SK-N-SH (cell line): Measurements from ENCODE around the gene ORMDL3. TPM values are rescaled to one million over a fixed set of nuclear protein-coding genes. Genes with fewer than 3 reads are reported as not detected.

Experiments
- CTCF ChIA-PET: fragments of 300-600, 350-600 bp; formaldehyde crosslinking; extraction: SDS; loops from one replicate; lab custom pipeline; 2021; lab: Yijun Ruan, JAX
- POLR2A ChIA-PET: fragments of 350-600 bp; sonication (Branson Sonifier 250); formaldehyde crosslinking; extraction: SDS; loops from one replicate; lab custom pipeline; 2020; ENCODE audit warnings: antibody characterized with exemption, inconsistent platforms; lab: Yijun Ruan, JAX
- DNase-seq: peaks from one replicate; pipeline ENCODE4 v3.0.0; 2012
- H2AFZ ChIP-seq: fragments of 200-600 bp; sonication (generic); 2 replicates; pipeline ENCODE4 v1.8.1; 2016; ENCODE audit warnings: antibody characterized with exemption, mild to moderate bottlenecking, low read depth
- H3F3A ChIP-seq: fragments of 200-600 bp; sonication (generic); replicated peaks from 2 replicates; pipeline ENCODE3; 2016; ENCODE audit warnings: antibody characterized with exemption, mild to moderate bottlenecking; ENCODE audit not compliant: insufficient read depth
- H3K27ac ChIP-seq, 2 experiments: fragments of 200-500 bp in 1 of 2; fragments of 200-600 bp in 1 of 2; sonication (Bioruptor generic) in 1 of 2; sonication (generic), shearing (Covaris generic) in 1 of 2; 2 replicates each; pipeline versions ENCODE4 v1.5.1 to v1.6.1; 2014 to 2016; ENCODE audit warnings: low read depth in 2 of 2, inconsistent platforms in 1 of 2, low read length in 1 of 2, mild to moderate bottlenecking in 1 of 2, mixed read lengths in 1 of 2
- H3K27me3 ChIP-seq: fragments of 200-600 bp; sonication (generic), shearing (Covaris generic); 2 replicates; pipeline ENCODE4 v1.6.1; 2016; ENCODE audit warnings: mixed run types; ENCODE audit not compliant: insufficient read depth
- H3K36me3 ChIP-seq, 2 experiments: fragments of 200-500 bp in 1 of 2; fragments of 200-600 bp in 1 of 2; sonication (Bioruptor generic) in 1 of 2; sonication (generic) in 1 of 2; replicated peaks in 1 of 2; 2 replicates each; pipeline versions ENCODE3 to v1.5.1; 2014 to 2016; ENCODE audit warnings: low read length in 1 of 2, mild to moderate bottlenecking in 1 of 2; ENCODE audit not compliant: insufficient read depth in 2 of 2, control insufficient read depth in 1 of 2
- H3K4me1 ChIP-seq, 2 experiments: fragments of 200-500 bp in 1 of 2; fragments of 200-600 bp in 1 of 2; sonication (Bioruptor generic) in 1 of 2; sonication (generic), shearing (Covaris generic) in 1 of 2; 2 replicates each; pipeline versions ENCODE4 v1.5.1 to v1.6.1; 2014 to 2016; ENCODE audit warnings: low read depth in 1 of 2, low read length in 1 of 2, mixed run types in 1 of 2; ENCODE audit not compliant: insufficient read depth in 2 of 2, control insufficient read depth in 1 of 2
- H3K4me2 ChIP-seq: fragments of 200-600 bp; sonication (generic), shearing (Covaris generic); 2 replicates; pipeline ENCODE4 v1.6.1; 2017; ENCODE audit warnings: mixed run types
- H3K4me3 ChIP-seq, 2 experiments: fragments of 200-500 bp in 1 of 2; fragments of 200-600 bp in 1 of 2; sonication (Bioruptor generic) in 1 of 2; sonication (generic), shearing (Covaris generic) in 1 of 2; 2 replicates each; pipeline versions ENCODE4 v1.5.1 to v1.8.1; 2014 to 2016; ENCODE audit warnings: low read depth in 2 of 2, inconsistent platforms in 1 of 2, low read length in 1 of 2, mild to moderate bottlenecking in 1 of 2, mixed read lengths in 1 of 2, moderate library complexity in 1 of 2
- H3K79me2 ChIP-seq: fragments of 200-600 bp; sonication (generic); 2 replicates; pipeline ENCODE4 v1.8.1; 2017; ENCODE audit warnings: mild to moderate bottlenecking; ENCODE audit not compliant: insufficient read depth
- H3K9ac ChIP-seq: fragments of 200-600 bp; sonication (generic); 2 replicates; pipeline ENCODE4 v1.6.1; 2017; ENCODE audit warnings: mixed run types
- H3K9me2 ChIP-seq: fragments of 200-600 bp; sonication (generic); 2 replicates; pipeline ENCODE4 v1.6.1; 2017; ENCODE audit warnings: mixed run types
- H3K9me3 ChIP-seq: fragments of 200-600 bp; sonication (generic); 2 replicates; pipeline ENCODE4 v1.6.1; 2017; ENCODE audit warnings: mixed run types, mild to moderate bottlenecking, moderate library complexity
- H4K20me1 ChIP-seq: fragments of 200-600 bp; sonication (generic); 2 replicates; pipeline ENCODE4 v1.6.1; 2017; ENCODE audit warnings: mild to moderate bottlenecking, mixed run types; ENCODE audit not compliant: insufficient read depth
- ELF1 ChIP-seq: IDR thresholded peaks from 2 replicates; pipeline ENCODE4 v1.4.0; 2012
- EP300 ChIP-seq, 2 experiments: IDR thresholded peaks; 2 replicates each; pipeline versions ENCODE4 v1.4.0 to v1.6.1; 2012; ENCODE audit warnings: borderline replicate concordance in 1 of 2, low read depth in 1 of 2, low read length in 1 of 2
- EZH2phosphoT487 ChIP-seq: fragments of 200-600 bp; sonication (generic); IDR thresholded peaks from 2 replicates; pipeline ENCODE4 v1.6.1; 2017; ENCODE audit warnings: low read depth, mixed run types, mild to moderate bottlenecking, antibody characterized with exemption, moderate library complexity, borderline replicate concordance
- GATA2 ChIP-seq: sonication (generic); formaldehyde crosslinking; IDR thresholded peaks from 2 replicates; pipeline ENCODE4 v1.5.0; 2020; ENCODE audit warnings: mild to moderate bottlenecking, missing genetic modification reagents
- JUND ChIP-seq: IDR thresholded peaks from 2 replicates; pipeline ENCODE4 v1.4.0; 2012
- MXI1 ChIP-seq: IDR thresholded peaks from 2 replicates; pipeline ENCODE4 v1.6.1; 2012; ENCODE audit warnings: mild to moderate bottlenecking, low read depth, low read length, improper control_type of control experiment
- NFIC ChIP-seq: IDR thresholded peaks from 2 replicates; pipeline ENCODE4 v1.4.0; 2012; ENCODE audit warnings: borderline replicate concordance
- NRF1 ChIP-seq: IDR thresholded peaks from 2 replicates; pipeline ENCODE4 v1.6.1; 2012; ENCODE audit warnings: low read depth, mild to moderate bottlenecking, low read length
- RCOR1 ChIP-seq: fragments of 150-350 bp; IDR thresholded peaks from 2 replicates; pipeline ENCODE4 v1.6.1; 2017; ENCODE audit warnings: antibody characterized with exemption, low read length
- REST ChIP-seq: IDR thresholded peaks from 2 replicates; pipeline ENCODE4 v1.6.1; 2012; ENCODE audit warnings: mild to moderate bottlenecking, low read depth, low read length, moderate library complexity
- RFX5 ChIP-seq: IDR thresholded peaks from 2 replicates; pipeline ENCODE4 v1.6.1; 2012; ENCODE audit warnings: mild to moderate bottlenecking, improper control_type of control experiment, low read length
- RXRA ChIP-seq: IDR thresholded peaks from 2 replicates; pipeline ENCODE4 v1.4.0; 2012; ENCODE audit warnings: low read depth, mild to moderate bottlenecking, borderline replicate concordance
- SMC3 ChIP-seq: IDR thresholded peaks from 2 replicates; pipeline ENCODE4 v1.6.1; 2012; ENCODE audit warnings: low read depth, low read length, improper control_type of control experiment
- TCF12 ChIP-seq: IDR thresholded peaks from 2 replicates; pipeline ENCODE4 v1.4.0; 2012
- WGBS: methylation state at CpG from one replicate; pipeline ENCODE4 v1.1.6; 2017; ENCODE audit warnings: low lambda C conversion rate; 5-methylcytosine and 5-hydroxymethylcytosine counted together
- polyA plus RNA-seq, 3 experiments: library from polyadenylated mRNA; depleted of rRNA; stranded (reverse); fragments of >200 nt; gene quantifications; 2 replicates each; pipeline ENCODE4 v1.2.3, GENCODE V29; 2012
- TF ChIP-seq, protein P1 (sequence below): IDR thresholded peaks from 2 replicates; pipeline ENCODE4 v1.4.0; 2012; ENCODE audit warnings: low read depth
- TF ChIP-seq, protein P2 (sequence below): IDR thresholded peaks from 2 replicates; pipeline ENCODE4 v1.4.0; 2012; ENCODE audit warnings: low read depth, borderline replicate concordance
- TF ChIP-seq, protein P3 (sequence below): IDR thresholded peaks from 2 replicates; pipeline ENCODE4; 2012

The ORMDL3 gene
- polyA plus RNA-seq, 1 of the 3 experiments (the other 2 are of a cell fraction), result 27.8 TPM

DNA sequence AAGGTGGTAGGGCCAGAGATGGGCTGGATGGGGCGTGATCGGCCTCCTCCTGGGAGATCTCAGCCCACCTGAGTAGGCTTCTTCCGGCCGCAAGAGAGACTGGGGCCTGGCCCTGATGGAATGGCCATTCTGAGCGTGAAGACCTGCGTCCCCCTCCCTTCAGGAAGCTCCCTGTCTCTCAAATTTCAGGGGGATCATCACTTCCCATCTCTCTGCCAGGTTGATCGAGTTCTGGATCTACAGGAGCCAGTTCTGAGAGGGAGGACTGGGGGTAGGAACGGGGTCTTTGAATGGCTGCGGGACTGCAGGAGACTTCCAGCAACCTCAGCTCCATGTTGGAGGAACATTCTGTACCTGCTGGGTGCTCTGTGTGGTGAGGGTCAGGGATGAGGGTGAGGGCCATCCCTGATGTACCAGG is 26.1 kb upstream of the ORMDL3 start:
- Histone ChIP-seq H3K9ac (no peak overlapping the region), H3F3A (no peaks in the 10 kb centered on the region), H3K9me3 (no peaks in the 10 kb centered on the region), H3K27ac (peak overlapping the region in 1 of 2 experiments; percentile 70; a peak in 1 of 4 replicates), H3K4me1 (peaks cover 0 to 11% of the 10 kb centered on the region in 2 experiments; a peak in 1 of 4 replicates), H4K20me1 (no peaks in the 10 kb centered on the region), H3K79me2 (no peaks in the 10 kb centered on the region), H3K4me2 (peak overlapping the region; percentile 68), H2AFZ (peak overlapping the region; percentile 97), H3K36me3 (no peaks in the 10 kb centered on the region), H3K4me3 (peak overlapping the region; percentile 41 to 49), H3K27me3 (no peaks in the 10 kb centered on the region), H3K9me2 (no peaks in the 10 kb centered on the region)
- no peak for TF ChIP-seq JUND
- no peak for TF ChIP-seq RFX5
- no peak for TF ChIP-seq EZH2phosphoT487
- TF ChIP-seq SMC3, result no peak
- TF ChIP-seq, protein P1, sequence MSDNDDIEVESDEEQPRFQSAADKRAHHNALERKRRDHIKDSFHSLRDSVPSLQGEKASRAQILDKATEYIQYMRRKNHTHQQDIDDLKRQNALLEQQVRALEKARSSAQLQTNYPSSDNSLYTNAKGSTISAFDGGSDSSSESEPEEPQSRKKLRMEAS, result no peak
- no peak for TF ChIP-seq ELF1
- no peak for TF ChIP-seq EP300 (IDR thresholded peaks at IDR 0.05; ENCODE audit: borderline replicate concordance in 1 of 2, low read depth in 1 of 2, low read length in 1 of 2)
- no peak for TF ChIP-seq NRF1
- TF ChIP-seq GATA2 (CRISPR knock-in tag), result no peak
- TF ChIP-seq MXI1, result no peak
- TF ChIP-seq, protein P2, sequence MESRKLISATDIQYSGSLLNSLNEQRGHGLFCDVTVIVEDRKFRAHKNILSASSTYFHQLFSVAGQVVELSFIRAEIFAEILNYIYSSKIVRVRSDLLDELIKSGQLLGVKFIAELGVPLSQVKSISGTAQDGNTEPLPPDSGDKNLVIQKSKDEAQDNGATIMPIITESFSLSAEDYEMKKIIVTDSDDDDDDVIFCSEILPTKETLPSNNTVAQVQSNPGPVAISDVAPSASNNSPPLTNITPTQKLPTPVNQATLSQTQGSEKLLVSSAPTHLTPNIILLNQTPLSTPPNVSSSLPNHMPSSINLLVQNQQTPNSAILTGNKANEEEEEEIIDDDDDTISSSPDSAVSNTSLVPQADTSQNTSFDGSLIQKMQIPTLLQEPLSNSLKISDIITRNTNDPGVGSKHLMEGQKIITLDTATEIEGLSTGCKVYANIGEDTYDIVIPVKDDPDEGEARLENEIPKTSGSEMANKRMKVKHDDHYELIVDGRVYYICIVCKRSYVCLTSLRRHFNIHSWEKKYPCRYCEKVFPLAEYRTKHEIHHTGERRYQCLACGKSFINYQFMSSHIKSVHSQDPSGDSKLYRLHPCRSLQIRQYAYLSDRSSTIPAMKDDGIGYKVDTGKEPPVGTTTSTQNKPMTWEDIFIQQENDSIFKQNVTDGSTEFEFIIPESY, result no peak
- no peak for TF ChIP-seq RCOR1
- no peak for TF ChIP-seq REST
- no peak for TF ChIP-seq TCF12
- TF ChIP-seq NFIC, result no peak
- no peak for TF ChIP-seq RXRA
- TF ChIP-seq, protein P3, sequence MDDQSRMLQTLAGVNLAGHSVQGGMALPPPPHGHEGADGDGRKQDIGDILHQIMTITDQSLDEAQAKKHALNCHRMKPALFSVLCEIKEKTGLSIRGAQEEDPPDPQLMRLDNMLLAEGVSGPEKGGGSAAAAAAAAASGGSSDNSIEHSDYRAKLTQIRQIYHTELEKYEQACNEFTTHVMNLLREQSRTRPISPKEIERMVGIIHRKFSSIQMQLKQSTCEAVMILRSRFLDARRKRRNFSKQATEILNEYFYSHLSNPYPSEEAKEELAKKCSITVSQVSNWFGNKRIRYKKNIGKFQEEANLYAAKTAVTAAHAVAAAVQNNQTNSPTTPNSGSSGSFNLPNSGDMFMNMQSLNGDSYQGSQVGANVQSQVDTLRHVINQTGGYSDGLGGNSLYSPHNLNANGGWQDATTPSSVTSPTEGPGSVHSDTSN, result no peak
- ChIA-PET POLR2A (interaction anchor here (1.7 kb wide), 1 partner anchor 27 kb away, joined by 7 read pairs; the partner anchor contains the start of gene PSMD3), CTCF (interaction anchor here (1.2 to 5.5 kb wide), 3 partner anchors 15 to 122 kb away, joined by 3 to 56 read pairs (median 13); partner anchors contain the start of gene PSMD3)
- DNase-seq, result no peak
- WGBS, result 55% methylated on average over 9 of the region's 9 CpGs
